GM23248 (cell line): Measurements from ENCODE around the gene PTPRR. TPM values are rescaled to one million over a fixed set of nuclear protein-coding genes. Genes with fewer than 3 reads are reported as not detected.

ENCODE experiments used
- DNase-seq: peaks from one replicate; pipeline ENCODE4 v3.0.0-alpha.2; 2015
- H2AFZ ChIP-seq: fragments of 200-600 bp; sonication (generic); 2 replicates; pipeline ENCODE4 v1.6.1; 2016; ENCODE audit warnings: antibody characterized with exemption
- H3F3A ChIP-seq: fragments of 200-600 bp; sonication (generic); 2 replicates; pipeline ENCODE4 v1.6.1; 2016; ENCODE audit warnings: mild to moderate bottlenecking, antibody characterized with exemption, mixed run types; ENCODE audit not compliant: insufficient read depth
- H3K27ac ChIP-seq: fragments of 200-600 bp; sonication (generic); 2 replicates; pipeline ENCODE4 v1.5.1; 2016; ENCODE audit warnings: mild to moderate bottlenecking
- H3K27me3 ChIP-seq: fragments of 200-600 bp; sonication (generic); replicated peaks from 2 replicates; pipeline ENCODE4 v1.6.1; 2016; ENCODE audit warnings: mild to moderate bottlenecking; ENCODE audit not compliant: insufficient read depth
- H3K36me3 ChIP-seq: fragments of 200-600 bp; sonication (generic); 2 replicates; pipeline ENCODE4 v1.6.1; 2016; ENCODE audit warnings: low read depth, mild to moderate bottlenecking
- H3K4me1 ChIP-seq: fragments of 200-600 bp; sonication (generic); 2 replicates; pipeline ENCODE4 v1.6.1; 2016; ENCODE audit warnings: mild to moderate bottlenecking; ENCODE audit not compliant: insufficient read depth
- H3K4me2 ChIP-seq: fragments of 200-600 bp; sonication (generic); one replicate; pipeline ENCODE4 v1.6.1; 2016; ENCODE audit warnings: mild to moderate bottlenecking; ENCODE audit not compliant: unreplicated experiment
- H3K4me3 ChIP-seq: fragments of 200-600 bp; sonication (generic); 2 replicates; pipeline ENCODE4 v1.5.1; 2016; ENCODE audit warnings: mild to moderate bottlenecking
- H3K79me2 ChIP-seq: fragments of 200-600 bp; sonication (generic); 2 replicates; pipeline ENCODE4 v1.6.1; 2016; ENCODE audit warnings: mild to moderate bottlenecking; ENCODE audit not compliant: insufficient read depth
- H3K9ac ChIP-seq: fragments of 200-600 bp; sonication (generic); 2 replicates; pipeline ENCODE4 v1.6.1; 2016; ENCODE audit warnings: mild to moderate bottlenecking
- H3K9me2 ChIP-seq: fragments of 200-600 bp; sonication (generic); 2 replicates; pipeline ENCODE4 v1.6.1; 2016; ENCODE audit warnings: mixed run types, mild to moderate bottlenecking, moderate library complexity; ENCODE audit not compliant: insufficient read depth
- H3K9me3 ChIP-seq: fragments of 200-600 bp; sonication (generic); one replicate; pipeline ENCODE4 v1.6.1; 2017; ENCODE audit warnings: low read depth
- H4K20me1 ChIP-seq: fragments of 200-600 bp; sonication (generic); 2 replicates; pipeline ENCODE4 v1.6.0; 2016; ENCODE audit not compliant: insufficient read depth
- EZH2 ChIP-seq: fragments of 200-600 bp; sonication (generic); IDR thresholded peaks from 2 replicates; pipeline ENCODE4 v1.6.1; 2018; ENCODE audit warnings: antibody characterized with exemption, mild to moderate bottlenecking; ENCODE audit not compliant: insufficient read depth, poor library complexity, severe bottlenecking
- EZH2phosphoT487 ChIP-seq: fragments of 200-600 bp; sonication (generic); IDR thresholded peaks from 2 replicates; pipeline ENCODE4 v1.6.1; 2018; ENCODE audit warnings: antibody characterized with exemption, moderate library complexity, mild to moderate bottlenecking, low read depth; ENCODE audit not compliant: insufficient read depth
- WGBS, 2 experiments: methylation state at CpG; one replicate each; pipeline ENCODE4 v1.1.6; 2015 to 2017; ENCODE audit warnings: low lambda C conversion rate in 2 of 2, low coverage in 1 of 2; ENCODE audit errors: missing lambda C conversion rate in 2 of 2; 5-methylcytosine and 5-hydroxymethylcytosine counted together
- in situ Hi-C: fragments of 300-500 bp; cut with MboI; formaldehyde crosslinking; loops from 2 replicates; pipeline ENCODE4 v1.15.0; 2020
- polyA plus RNA-seq: library from polyadenylated mRNA; unstranded; fragments of >200 nt; fragmentation: Nextera tagmentation; extraction: Ambion mirVana; gene quantifications from 2 replicates; pipeline ENCODE4 v1.2.1, GENCODE V29; 2016
- total RNA-seq: library from RNA; depleted of rRNA; stranded (reverse); fragments of >200 nt; shearing (Covaris generic); gene quantifications from 2 replicates; pipeline ENCODE4 v1.2.3, GENCODE V29; 2014

The PTPRR gene
- total and polyA plus RNA-seq, 2 experiments from 2014 or later: 1.1 to 1.2 TPM

GRCh38 chr12:70830221-70831061 is 90.1 kb downstream of the PTPRR start:
- Histone ChIP-seq H3K79me2 (no peaks in the 10 kb centered on the region), H2AFZ (no peak overlapping the region), H3K9me3 (no peaks in the 10 kb centered on the region), H3K4me2 (no peak overlapping the region), H3K36me3 (no peaks in the 10 kb centered on the region), H3K4me1 (peaks cover 11% of the 10 kb centered on the region), H3F3A (0 out of 2 replicates have a peak, but pooled peaks cover 6% of the 10 kb centered on the region), H3K4me3 (no peak overlapping the region), H3K27me3 (no peaks in the 10 kb centered on the region), H4K20me1 (no peaks in the 10 kb centered on the region), H3K9ac (no peak overlapping the region), H3K9me2 (no peaks in the 10 kb centered on the region), H3K27ac (no peak overlapping the region)
- no peak for TF ChIP-seq EZH2
- no peak for TF ChIP-seq EZH2phosphoT487
- DNase-seq: no peak
- 54 to 56% methylated on average over 4 of the region's 4 CpGs for WGBS, 2 experiments
- in situ Hi-C loops: no loop called here

- Histone ChIP-seq H3K27me3 (no peaks in the 10 kb centered on the region), H3K9me3 (no peaks in the 10 kb centered on the region), H3K9me2 (no peaks in the 10 kb centered on the region), H2AFZ (no peak overlapping the region), H3K4me3 (no peak overlapping the region), H3K27ac (no peak overlapping the region), H4K20me1 (no peaks in the 10 kb centered on the region), H3F3A (0 out of 2 replicates have a peak, but pooled peaks cover 6% of the 10 kb centered on the region), H3K9ac (no peak overlapping the region), H3K36me3 (no peaks in the 10 kb centered on the region), H3K4me2 (no peak overlapping the region), H3K79me2 (no peaks in the 10 kb centered on the region), H3K4me1 (peaks cover 11% of the 10 kb centered on the region)
- TF ChIP-seq EZH2phosphoT487: no peak
- no peak for TF ChIP-seq EZH2
- 52 to 58% methylated on average over 1 of the region's 1 CpG for WGBS, 2 experiments
- in situ Hi-C loops: no loop called here
- no peak for DNase-seq
These were observed 91.5 kb downstream of the PTPRR start for GRCh38 chr12:70829070-70829469.

GRCh38 chr12:70828351-70828750 is 92.2 kb downstream of the PTPRR start:
- H3K4me2 ChIP-seq: peak overlapping the region; percentile 21
- in situ Hi-C loops: no loop called here

GRCh38 chr12:70826156-70826555 is 94.4 kb downstream of the PTPRR start:
- no peak overlapping the region for H2AFZ ChIP-seq
- DNase-seq: no peak
- 0 out of 2 replicates have a peak, but pooled peaks cover 6% of the 10 kb centered on the region for H3F3A ChIP-seq
- H3K4me2 ChIP-seq: no peak overlapping the region
- no peak overlapping the region for H3K27ac ChIP-seq
- in situ Hi-C loops: no loop called here
- H3K4me3 ChIP-seq: no peak overlapping the region
- no peaks in the 10 kb centered on the region for H3K9me3 ChIP-seq
- no peaks in the 10 kb centered on the region for H3K79me2 ChIP-seq
- 36 to 39% methylated on average over 3 of the region's 3 CpGs for WGBS, 2 experiments
- H3K36me3 ChIP-seq: no peaks in the 10 kb centered on the region
- H3K27me3 ChIP-seq: no peaks in the 10 kb centered on the region
- TF ChIP-seq EZH2: no peak
- no peak for TF ChIP-seq EZH2phosphoT487
- no peaks in the 10 kb centered on the region for H3K9me2 ChIP-seq
- no peaks in the 10 kb centered on the region for H4K20me1 ChIP-seq
- no peak overlapping the region for H3K9ac ChIP-seq
- H3K4me1 ChIP-seq: peaks cover 11% of the 10 kb centered on the region

More at GRCh38 chr12:70828351-70828750, 92.2 kb downstream of the PTPRR start:
- Histone ChIP-seq H3K9me2 (no peaks in the 10 kb centered on the region), H3K4me1 (peaks cover 11% of the 10 kb centered on the region), H3K79me2 (no peaks in the 10 kb centered on the region), H2AFZ (no peak overlapping the region), H3K9me3 (no peaks in the 10 kb centered on the region), H4K20me1 (no peaks in the 10 kb centered on the region), H3K27ac (no peak overlapping the region), H3K4me3 (no peak overlapping the region), H3F3A (0 out of 2 replicates have a peak, but pooled peaks cover 6% of the 10 kb centered on the region), H3K27me3 (no peaks in the 10 kb centered on the region), H3K9ac (no peak overlapping the region), H3K36me3 (no peaks in the 10 kb centered on the region)
- DNase-seq: peak; percentile 70
- WGBS, 2 experiments: 29 to 34% methylated on average over 2 of the region's 2 CpGs
- no peak for TF ChIP-seq EZH2
- TF ChIP-seq EZH2phosphoT487: no peak
